Transverse colon (tissue), 3 donors: ENCODE measurements around the gene TBC1D7.

Experiments
- CTCF ChIP-seq, 5 experiments: fragments of 200-600 bp in 3 of 5; fragments of 450-650 bp in 2 of 5; sonication (generic) in 3 of 5; IDR thresholded peaks; 1 replicate in 2 of 5; 2 replicates in 3 of 5; pipeline ENCODE4 v1.5.1; 2016 to 2017; ENCODE audit warnings: antibody characterized with exemption in 5 of 5, inconsistent platforms in 3 of 5, mild to moderate bottlenecking in 2 of 5, moderate library complexity in 1 of 5
- EP300 ChIP-seq: sonication (generic); formaldehyde crosslinking; IDR thresholded peaks from one replicate; pipeline ENCODE4 v1.6.1; 2017; ENCODE audit warnings: antibody characterized with exemption, low read depth
- POLR2A ChIP-seq: fragments of 450-650 bp; IDR thresholded peaks from one replicate; pipeline ENCODE4 v1.6.1; 2016; ENCODE audit warnings: antibody characterized with exemption, mild to moderate bottlenecking, moderate library complexity

GRCh38 chr6:13278164-13278563, 50.2 kb downstream of the TBC1D7 start:
- no peak for TF ChIP-seq CTCF (IDR thresholded peaks at IDR 0.05)
- TF ChIP-seq POLR2A, result no peak
- TF ChIP-seq EP300, result no peak
